GM21423 (cell line): ENCODE results near the gene TMEM256.
"Not testable (repeated sequence)": the region's sequence is repeated elsewhere in the genome, so short reads cannot be mapped to it uniquely, and the experiment has no call there.

Source experiments
- ATAC-seq: cut with Tn5 transposase; IDR thresholded peaks from one replicate; pipeline ENCODE4 v1.9.1; 2021; ENCODE audit warnings: mild to moderate bottlenecking, moderate library complexity; ENCODE audit not compliant: unreplicated experiment

TMEM256 gene

DNA sequence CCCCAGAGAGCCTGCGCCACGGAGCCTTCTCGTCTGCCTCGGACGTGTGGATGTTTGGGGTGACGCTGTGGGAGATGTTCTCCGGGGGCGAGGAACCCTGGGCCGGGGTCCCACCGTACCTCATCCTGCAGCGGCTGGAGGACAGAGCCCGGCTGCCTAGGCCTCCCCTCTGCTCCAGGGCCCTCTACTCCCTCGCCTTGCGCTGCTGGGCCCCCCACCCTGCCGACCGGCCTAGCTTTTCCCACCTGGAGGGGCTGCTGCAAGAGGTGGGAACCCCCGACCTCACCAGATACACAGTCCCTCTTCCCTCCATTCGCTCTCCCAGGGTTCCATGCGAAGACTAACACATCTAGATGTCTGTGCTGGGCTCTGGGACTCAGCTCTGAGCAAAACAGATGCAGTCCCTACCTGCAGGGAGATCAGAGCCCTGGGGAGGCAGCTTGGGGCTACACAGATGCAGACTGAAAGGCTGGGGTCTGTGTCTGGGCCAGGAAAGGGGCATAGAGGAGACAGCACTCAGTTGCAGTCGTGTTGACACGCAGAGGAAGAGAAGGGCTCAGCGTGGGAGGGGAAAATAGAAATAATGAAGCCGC lies 19.3 kb downstream of the TMEM256 start:
- ATAC-seq, result no peak

DNA sequence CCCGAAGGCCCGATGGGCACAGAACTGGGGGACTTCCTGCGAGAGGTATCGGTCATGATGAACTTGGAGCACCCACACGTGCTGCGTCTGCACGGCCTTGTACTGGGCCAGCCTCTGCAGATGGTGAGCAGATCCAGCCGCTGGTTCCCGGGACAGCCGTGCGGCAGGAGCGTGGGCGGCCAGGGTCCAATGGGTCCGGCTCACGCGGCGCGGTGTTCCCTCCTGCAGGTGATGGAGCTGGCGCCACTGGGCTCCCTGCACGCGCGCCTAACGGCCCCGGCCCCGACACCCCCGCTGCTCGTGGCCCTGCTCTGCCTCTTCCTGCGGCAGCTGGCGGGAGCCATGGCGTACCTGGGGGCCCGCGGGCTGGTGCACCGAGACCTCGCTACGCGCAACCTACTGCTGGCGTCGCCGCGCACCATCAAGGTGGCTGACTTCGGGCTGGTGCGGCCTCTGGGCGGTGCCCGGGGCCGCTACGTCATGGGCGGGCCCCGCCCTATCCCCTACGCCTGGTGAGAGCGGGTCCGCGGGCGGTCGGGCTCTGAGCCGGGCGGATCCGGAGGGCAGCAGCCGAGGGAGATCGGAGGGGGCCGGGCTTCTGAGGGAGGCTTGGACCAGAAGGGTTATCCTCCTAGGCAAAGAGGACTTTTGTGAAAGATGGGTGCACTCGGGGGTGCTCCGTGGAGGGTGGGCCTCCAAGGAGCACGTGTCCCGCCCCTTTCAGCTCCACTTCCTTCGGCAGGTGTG lies 20.0 kb downstream of the TMEM256 start:
- peak; percentile 68 for ATAC-seq

DNA sequence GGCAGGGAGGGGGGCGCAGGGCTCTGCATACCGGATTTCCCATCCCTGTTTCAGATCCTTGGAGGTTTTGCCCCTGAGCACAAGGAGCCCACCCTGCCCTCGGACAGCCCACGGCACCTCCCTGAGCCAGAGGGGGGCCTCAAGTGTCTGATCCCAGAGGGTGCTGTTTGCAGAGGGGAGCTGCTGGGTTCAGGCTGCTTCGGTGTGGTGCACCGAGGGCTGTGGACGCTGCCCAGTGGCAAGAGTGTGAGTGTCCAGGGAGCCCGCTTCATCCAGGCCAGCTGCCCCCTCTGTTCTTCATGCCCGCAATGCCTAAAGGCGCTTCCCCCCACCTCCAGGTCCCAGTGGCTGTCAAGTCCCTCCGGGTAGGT lies 20.5 kb downstream of the TMEM256 start:
- no peak for ATAC-seq

DNA sequence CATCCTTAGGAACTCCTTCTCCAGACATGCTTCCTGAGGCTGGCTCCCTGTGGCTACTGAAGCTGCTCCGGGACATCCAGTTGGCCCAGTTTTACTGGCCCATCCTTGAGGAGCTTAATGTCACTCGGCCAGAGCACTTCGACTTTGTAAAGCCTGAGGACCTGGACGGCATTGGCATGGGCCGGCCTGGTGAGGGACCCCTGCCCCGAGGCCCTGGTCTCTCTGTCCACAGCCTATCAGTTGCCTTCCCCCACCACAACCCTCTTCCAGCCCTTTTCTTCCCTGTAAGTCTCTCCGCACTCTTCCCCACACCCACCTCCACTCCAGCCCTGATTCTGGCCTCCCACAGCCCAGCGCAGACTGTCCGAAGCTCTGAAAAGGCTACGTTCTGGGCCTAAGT lies 21.0 kb downstream of the TMEM256 start:
- ATAC-seq, result no peak

DNA sequence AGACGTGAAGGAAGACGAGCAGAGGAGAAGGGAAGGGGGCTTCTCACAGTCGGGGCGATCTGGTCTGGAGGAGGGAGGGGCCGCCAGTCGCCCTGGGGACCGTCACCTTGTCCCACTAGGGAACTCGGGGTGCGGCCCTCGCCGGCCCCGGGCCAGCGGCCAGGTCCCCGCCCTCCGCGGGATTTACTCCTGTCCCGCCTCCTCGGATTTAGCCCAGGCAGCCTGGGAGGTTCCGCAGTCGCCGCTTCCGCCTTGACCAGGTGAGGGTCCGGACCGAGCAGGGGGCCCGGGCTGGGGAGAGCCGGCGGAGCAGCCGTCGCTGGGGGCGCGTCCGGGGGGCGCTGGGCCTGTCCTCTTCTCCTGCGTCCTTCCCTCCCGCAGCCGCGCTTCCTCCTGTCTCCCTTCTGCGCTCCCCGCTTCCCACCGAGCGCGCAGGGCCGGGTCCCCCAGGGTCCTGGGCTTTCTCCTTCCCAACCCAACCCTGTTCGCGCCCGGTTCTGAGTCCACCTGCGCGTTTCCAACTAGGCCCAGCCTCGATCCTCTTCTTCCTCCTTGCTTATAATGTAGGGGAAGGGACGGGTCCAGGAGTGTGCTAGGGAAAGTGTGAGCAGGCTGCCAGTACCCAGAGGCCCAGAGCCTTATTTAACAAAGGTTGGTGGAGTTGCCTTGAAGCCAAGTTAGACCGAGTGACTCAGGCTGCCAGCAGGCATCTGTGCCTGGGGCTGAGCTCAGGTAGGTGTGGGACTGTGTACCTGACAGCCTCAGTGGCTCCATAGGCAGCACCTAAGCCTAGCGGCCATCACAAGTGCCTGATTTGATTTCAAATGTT lies 22.8 kb downstream of the TMEM256 start, which contains the start of gene TNK1:
Gene TNK1 (plus strand): TSS at position 235 of the 829 bp plus-strand sequence. CDS start 1,838 bp downstream, outside the sequence.
- no peak for ATAC-seq

DNA sequence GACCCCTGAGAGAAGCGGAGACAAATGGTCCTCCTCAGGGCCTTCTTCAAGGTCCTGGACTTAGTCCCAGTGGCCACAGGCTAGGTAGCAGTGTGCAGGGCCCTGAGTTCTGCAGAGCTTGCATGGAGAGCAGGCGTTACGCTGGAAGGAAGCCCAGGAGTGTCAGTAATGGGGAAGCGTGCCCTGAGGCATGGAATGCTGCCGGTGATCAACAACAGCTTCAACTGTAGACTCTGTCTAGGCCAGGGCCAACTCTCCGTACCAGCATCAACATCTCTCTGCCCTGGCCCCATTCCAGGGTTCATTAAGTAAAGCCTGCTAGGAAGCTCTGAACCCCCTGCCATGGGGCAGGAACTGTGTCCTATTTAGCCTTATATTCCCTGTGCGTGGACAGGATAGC lies 23.6 kb downstream of the TMEM256 start:
- ATAC-seq, result no peak

DNA sequence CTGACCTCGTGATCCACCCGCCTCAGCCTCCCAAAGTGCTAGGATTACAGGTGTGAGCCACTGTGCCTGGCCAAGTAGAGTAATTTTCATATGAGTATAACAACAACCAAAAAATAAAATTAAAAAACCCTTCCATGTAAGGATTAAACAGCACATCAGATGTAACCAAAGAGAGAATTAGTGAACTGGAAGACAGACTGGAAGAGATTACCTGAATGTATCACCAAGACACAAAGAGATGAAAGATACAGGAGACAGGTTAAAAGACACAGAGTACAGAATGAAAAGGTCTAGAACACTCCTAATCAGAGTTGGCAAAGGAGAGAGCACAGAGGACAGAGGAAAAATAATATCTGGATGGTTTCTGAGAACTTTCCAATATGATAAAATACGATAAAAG lies 24.8 kb downstream of the TMEM256 start:
- no peak for ATAC-seq

DNA sequence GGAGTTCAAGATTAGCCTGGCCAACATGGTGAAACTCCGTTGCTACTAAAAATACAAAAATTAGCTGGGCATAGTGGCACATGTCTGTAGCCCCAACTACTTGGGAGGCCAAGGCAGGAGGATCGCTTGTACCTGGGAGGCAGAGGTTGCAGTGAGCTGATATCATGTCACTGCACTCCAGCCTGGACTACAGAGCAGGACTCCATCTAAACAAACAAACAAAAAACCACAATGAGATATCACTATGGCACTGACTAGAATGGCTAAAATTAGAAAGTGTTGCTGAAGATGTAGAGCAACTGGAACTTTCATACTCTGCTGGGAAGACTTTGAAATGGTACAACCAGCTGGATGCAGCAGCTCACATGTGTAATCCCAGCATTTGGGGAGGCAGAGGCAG lies 29.5 kb downstream of the TMEM256 start:
- ATAC-seq, result no peak

DNA sequence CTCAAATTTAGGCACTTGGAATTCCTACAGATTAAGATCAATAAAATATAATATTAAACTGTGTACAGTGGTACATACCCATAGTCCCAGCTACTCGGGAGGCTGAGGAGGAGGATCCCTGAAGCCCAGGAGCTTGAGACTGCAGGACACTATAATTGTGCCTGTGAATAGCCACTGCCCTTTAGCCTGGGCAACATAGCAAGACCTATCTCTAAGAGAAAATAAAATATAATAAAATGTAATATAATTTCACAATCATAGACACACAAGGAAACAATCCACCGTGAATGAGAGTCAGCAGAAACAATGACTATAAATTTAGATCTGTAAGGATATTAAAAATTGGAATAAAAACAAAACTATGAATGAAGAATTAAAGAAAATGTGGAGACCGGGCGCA lies 33.0 kb downstream of the TMEM256 start:
- ATAC-seq, result no peak

DNA sequence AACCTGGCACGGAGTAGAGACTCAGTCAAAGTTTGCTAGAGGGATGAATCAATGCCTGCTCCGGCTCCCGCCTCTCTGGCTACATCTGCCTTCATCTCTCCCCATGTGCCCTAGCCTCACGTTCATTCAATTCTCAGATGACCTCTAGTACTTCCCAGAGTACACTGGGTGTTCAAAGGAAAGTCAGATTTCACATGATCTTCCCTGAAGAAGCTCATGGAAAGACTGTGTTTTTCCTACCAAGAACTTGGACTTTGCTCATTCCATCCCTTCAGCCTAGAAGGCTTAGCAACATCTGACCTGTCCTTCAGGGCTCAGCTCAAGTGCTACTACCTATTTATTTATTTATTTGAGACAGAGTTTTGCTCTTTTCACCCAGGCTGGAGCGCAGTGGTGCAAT lies 34.1 kb downstream of the TMEM256 start:
- ATAC-seq, result no peak

DNA sequence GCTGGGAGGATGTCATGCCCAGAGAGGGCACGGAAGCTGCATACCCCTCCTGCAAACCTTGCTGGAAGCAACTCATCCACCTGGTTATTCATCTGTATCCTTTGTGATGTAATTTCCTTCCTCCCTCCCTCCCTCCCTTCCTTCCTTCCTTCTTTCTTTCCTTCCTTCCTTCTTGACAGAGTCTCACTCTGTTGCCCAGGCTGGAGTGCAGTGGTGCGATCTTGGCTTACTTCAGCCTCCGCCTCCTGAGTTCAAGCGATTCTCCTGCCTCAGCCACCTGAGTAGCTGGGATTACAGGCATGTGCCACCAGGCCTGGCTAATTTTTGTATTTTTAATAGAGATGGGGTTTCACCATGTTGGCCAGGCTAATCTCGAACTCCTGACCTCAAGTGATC lies 35.3 kb downstream of the TMEM256 start:
- ATAC-seq, result not testable (repeated sequence)

DNA sequence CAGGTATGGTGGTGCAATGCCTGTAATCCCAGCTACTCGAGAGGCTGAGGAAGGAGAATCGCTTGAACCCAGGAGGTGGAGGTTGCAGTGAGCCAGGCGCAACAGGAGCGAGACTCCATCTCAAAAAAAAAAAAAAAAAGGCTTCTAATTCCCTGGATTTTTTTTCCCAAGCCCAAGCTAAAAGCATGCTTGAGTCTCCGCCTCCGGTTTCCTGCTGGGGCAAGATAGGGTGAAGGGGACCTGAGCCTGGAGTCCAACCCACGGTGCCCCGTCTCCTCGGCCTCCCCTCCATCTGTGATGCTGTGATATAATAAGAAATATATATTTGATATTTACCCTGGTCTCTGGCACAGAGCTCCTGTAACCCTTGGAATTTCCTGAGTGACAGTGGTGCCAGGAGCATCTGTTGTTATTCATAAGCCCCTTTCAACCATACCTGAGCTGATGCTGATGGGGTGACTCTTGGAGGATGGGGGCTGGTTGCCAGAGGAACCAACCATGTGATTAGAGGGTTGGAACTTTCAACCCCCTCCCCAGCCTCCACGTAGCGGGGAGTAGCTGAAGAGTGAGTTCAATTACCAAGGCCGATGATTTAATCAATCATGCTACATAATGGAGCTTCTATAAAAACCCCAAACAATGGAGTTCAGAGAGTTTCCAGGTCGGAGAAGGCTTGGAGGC lies 35.8 kb downstream of the TMEM256 start:
- no peak for ATAC-seq

DNA sequence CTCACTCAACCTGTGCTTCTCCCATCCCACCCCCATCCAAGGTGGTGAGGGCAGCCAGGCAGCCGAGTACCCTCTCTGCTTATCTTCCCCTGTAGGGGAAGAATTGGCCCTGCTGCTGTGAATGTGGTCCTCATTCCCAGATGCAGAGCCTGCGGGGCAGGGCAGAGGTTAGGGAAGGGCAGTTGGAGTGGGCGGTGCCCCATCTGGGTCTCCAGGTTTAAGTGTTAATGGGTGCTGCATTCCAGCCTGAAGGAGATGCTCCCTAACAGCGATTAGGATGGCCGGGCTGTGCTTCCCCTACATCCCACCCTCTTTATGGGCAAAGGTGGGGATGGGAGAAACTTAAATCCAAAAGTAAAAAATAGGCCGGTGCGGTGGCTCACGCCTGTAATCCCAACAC lies 36.8 kb downstream of the TMEM256 start:
- no peak for ATAC-seq

DNA sequence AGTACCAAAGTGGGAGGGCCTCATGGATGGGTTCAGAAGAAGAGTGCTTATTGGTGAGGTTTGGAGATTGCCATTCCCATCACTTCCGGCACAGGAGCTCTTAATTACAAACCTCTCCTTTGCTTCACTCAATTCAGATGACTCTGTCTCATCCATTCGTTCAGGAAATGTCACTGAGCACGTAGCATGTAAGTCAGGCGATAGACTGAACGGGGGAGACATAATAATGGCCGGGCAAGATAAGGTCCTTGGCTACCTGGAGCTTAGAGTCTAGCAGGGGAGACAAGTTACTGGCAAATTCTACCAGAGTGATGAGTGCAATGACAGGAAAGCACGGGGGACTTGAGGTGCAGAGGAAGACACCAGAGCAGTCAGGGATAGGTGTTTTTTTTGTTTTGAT lies 37.9 kb downstream of the TMEM256 start:
- not testable (repeated sequence) for ATAC-seq

DNA sequence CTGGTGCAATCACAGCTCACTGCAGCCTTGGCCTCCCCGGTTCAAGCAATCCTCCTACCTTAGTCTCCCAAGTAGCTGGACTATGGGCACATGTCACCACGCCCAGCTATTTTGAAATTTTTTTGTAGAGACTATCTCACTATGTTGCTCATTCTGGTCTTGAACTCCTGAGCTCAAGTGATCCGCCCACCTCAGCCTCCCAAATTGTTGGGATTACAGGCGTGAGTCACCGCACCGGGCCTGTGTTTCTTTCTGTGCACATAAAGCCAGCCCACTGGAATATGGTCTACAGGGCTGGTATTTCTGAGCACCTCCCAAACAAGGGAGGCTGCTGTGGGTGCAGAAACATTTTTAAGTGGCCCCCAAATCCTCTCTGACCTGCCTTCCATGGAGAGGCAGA lies 40.6 kb downstream of the TMEM256 start:
- ATAC-seq, result no peak

DNA sequence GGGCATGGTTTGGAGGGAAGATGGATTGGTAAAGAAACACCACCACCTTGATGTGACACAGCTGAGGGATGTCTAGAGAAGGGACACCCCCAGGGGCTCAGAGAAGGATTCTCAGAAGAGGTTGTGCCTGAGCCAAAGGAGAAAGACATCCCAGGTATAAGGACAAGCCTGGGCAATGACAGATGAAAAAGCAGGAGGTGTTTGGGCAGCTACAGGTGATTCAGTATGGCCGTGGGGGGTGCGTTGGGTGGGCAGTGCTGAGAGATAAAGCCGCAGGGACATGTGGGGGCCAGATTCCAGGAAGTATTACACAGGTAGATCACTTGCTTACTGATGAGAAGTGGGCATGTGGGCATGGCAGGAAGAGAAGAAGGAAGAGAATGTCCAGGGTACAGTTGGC lies 42.0 kb downstream of the TMEM256 start:
- no peak for ATAC-seq

DNA sequence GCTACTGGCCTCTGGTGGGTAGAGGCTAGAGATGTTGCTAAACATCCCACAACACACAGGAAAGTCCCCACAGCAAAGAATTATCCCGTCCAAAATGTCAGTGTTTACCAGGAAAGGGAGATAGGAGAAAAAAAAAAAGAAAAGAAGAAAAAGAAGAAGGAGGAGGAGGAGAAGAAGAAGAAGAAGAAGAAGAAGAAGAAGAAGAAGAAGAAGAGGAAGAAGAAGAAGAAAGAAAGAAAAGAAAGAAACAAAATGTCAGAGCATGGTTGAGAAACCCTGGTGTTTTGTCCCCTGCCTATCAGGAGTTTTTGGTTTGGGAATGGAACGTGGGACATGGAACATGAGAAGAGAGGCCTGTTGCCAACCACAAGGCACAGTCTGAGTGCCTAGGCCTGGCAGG lies 46.5 kb downstream of the TMEM256 start:
- no peak for ATAC-seq

DNA sequence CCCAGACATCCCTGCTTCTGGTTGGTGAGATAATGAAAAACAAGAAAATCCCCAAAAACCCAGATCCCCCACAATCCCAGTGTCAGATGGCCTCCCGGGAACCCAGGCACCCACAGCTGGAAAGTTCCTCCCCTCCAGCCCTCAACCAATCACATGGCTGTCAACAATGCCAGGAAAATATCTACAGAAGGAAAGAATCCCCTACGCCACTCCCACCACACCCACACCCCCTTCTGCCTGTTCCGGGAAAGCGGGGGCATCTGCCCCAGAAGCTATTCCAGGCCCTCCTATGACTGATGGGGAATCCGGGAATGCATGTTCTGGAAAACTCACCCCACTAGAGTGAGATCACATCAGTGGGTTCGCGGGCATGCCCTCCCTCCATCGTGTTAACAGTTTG lies 47.1 kb downstream of the TMEM256 start:
- ATAC-seq, result no peak

DNA sequence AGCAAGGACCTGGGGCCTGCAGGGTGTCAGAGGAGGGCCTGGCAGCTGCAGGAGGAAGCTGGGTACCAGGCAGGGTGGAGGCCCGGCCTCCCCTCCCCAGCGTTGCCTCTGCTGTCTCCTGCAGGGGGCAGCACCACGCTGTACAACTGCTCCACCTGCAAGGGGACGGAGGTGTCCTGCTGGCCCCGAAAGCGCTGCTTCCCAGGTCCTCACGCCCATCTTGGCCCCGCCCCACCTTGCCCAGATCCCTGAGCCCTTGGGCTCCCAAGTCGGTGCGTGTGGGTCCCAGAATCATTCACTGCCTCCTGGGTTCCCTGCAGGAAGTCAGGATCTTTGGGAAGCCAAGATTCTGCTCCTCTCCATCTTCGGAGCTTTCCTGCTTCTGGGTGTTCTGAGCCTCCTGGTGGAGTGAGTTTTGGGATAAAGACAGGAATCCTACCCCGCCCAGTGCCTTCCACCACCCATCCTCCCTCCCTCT lies 47.8 kb downstream of the TMEM256 start:
- ATAC-seq, result no peak

DNA sequence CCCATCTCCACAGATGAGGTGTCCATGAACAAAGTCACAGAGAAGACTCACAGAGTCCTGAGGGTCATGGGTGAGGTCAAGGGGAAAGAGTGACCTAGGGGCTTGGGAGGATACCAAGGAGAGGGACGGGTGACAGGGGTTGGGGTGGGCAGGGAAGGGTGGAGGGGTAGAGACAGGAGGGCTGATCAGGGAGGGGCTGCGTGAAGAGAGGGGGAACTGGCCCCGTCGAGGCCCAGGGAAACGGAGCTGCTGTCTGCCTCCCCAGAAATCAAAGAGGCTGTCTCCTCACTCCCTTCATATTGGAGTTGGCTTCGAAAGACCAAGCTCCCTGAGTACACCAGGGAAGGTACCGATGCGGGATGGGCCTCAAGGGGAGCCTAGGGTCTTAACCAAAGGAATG lies 48.3 kb downstream of the TMEM256 start:
- ATAC-seq, result no peak

DNA sequence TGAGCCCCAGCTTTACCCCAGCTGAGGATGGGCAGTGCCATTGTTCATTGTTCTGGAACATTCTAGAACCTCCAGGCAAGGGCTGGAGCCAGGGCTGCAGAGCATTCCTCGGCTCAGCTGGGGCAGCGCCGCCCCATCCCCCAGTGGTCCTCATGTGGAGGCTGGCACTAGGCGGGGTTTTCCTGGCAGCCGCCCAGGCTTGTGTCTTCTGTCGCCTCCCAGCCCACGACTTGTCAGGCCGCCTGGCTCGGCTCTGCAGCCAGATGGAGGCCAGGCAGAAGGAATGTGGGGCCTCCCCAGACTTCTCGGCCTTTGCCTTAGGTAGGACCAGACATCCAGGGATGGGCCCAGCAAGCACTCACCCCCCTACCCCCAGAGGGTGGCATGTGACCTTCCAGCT lies 48.8 kb downstream of the TMEM256 start, which contains the start of gene TMEM95:
Gene TMEM95 (plus strand): TSS at position 104 of the 400 bp plus-strand sequence. CDS start 49 bp downstream, at position 153.
- ATAC-seq, result no peak
